ENCODE results near the gene PLCH2. TPM values are rescaled to one million over a fixed set of nuclear protein-coding genes. Genes with fewer than 3 reads are reported as not detected.

PLCH2 gene
- total and polyA plus RNA-seq, 11 donors: 0.04 to 1.0 (median 0.35) TPM; not detected in 4

DNA sequence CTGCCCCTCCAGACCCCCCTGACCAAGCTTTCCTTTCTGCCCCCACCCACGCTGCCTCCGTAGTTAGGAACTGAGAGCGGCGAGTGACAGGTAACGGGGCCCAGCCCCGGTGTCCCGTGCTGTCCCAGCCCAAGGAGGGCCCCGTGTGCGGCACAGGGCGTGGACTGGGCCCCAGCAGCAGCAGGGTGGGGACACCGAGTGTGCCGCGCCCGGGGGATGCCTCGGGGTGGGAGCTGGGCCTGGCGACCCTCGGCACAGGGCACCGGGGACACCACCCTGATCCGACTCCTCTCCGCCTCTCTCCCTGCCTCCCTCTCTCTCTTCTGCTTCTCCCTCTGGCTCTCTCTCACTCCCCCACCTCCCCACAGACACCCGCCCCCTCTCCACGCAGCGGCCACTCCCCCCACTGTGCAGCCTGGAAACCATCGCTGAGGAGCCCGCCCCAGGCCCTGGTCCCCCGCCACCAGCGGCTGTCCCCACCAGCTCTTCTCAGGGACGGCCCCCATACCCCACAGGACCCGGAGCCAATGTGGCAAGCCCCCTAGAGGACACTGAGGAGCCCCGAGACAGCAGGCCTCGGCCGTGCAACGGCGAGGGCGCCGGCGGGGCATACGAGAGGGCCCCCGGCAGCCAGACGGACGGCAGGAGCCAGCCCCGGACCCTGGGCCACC is 27.6 kb downstream of the PLCH2 start:
- peaks cover 4 to 60% (median 21%) of the 10 kb centered on the region in 9 donors for H3K27me3 ChIP-seq
- intact Hi-C loops (cut with DNase I): no loop called here
- ATAC-seq: no peak

DNA sequence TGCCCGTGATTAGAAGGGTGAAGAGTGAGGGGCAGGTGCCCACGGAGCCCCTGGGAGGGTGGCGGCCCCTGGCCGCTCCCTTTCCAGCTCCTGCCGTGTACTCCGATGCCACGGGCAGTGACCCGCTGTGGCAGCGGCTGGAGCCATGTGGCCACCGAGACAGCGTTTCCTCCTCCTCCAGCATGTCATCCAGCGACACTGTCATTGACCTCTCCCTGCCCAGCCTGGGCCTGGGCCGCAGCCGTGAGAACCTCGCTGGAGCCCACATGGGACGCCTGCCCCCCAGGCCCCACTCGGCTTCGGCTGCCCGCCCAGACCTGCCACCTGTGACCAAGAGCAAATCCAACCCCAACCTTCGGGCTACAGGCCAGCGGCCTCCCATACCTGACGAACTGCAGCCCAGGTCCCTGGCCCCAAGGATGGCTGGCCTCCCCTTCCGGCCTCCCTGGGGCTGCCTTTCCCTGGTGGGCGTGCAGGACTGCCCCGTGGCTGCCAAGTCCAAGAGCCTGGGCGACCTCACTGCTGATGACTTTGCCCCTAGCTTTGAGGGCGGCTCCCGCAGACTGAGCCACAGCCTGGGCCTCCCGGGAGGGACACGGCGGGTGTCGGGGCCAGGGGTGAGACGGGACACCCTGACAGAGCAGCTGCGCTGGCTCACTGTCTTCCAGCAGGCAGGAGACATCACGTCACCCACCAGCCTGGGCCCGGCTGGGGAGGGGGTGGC is 28.3 kb downstream of the PLCH2 start:
- Histone ChIP-seq H3K27ac (no peak overlapping the region), H3K36me3 (peaks cover 0 to 21% (median 16%) of the 10 kb centered on the region in 9 donors), H3K27me3 (peaks cover 4 to 53% (median 19%) of the 10 kb centered on the region in 9 donors), H3K4me3 (no peak overlapping the region), H3K9me3 (no peaks in the 10 kb centered on the region), H3K4me1 (peaks cover 0 to 23% (median 6%) of the 10 kb centered on the region in 12 donors)
- intact Hi-C loops (cut with DNase I): no loop called here
- DNase-seq (no peak), ATAC-seq (peak in 1 of 4 donors; percentile 4)
- 41 to 66% (median 59%) methylated on average over 3 to 36 of the region's 36 CpGs for WGBS, 4 donors
- TF ChIP-seq POLR2A (IDR thresholded peaks at IDR 0.05): no peak
- TF ChIP-seq, protein P1, sequence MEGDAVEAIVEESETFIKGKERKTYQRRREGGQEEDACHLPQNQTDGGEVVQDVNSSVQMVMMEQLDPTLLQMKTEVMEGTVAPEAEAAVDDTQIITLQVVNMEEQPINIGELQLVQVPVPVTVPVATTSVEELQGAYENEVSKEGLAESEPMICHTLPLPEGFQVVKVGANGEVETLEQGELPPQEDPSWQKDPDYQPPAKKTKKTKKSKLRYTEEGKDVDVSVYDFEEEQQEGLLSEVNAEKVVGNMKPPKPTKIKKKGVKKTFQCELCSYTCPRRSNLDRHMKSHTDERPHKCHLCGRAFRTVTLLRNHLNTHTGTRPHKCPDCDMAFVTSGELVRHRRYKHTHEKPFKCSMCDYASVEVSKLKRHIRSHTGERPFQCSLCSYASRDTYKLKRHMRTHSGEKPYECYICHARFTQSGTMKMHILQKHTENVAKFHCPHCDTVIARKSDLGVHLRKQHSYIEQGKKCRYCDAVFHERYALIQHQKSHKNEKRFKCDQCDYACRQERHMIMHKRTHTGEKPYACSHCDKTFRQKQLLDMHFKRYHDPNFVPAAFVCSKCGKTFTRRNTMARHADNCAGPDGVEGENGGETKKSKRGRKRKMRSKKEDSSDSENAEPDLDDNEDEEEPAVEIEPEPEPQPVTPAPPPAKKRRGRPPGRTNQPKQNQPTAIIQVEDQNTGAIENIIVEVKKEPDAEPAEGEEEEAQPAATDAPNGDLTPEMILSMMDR (IDR thresholded peaks at IDR 0.05): no peak

More for the DNA sequence above, 27.6 kb downstream of the PLCH2 start:
- Histone ChIP-seq H3K36me3 (peaks cover 0 to 14% (median 9%) of the 10 kb centered on the region in 9 donors), H3K27ac (no peak overlapping the region), H3K9me3 (no peaks in the 10 kb centered on the region), H3K4me3 (no peak overlapping the region), H3K4me1 (peaks cover 0 to 23% (median 6%) of the 10 kb centered on the region in 12 donors)
- WGBS, 4 donors: 34 to 38% (median 38%) methylated on average over 33 to 42 of the region's 42 CpGs
- no peak for DNase-seq
- TF ChIP-seq, protein P1 (IDR thresholded peaks at IDR 0.05): no peak
- no peak for TF ChIP-seq POLR2A (IDR thresholded peaks at IDR 0.05)

DNA sequence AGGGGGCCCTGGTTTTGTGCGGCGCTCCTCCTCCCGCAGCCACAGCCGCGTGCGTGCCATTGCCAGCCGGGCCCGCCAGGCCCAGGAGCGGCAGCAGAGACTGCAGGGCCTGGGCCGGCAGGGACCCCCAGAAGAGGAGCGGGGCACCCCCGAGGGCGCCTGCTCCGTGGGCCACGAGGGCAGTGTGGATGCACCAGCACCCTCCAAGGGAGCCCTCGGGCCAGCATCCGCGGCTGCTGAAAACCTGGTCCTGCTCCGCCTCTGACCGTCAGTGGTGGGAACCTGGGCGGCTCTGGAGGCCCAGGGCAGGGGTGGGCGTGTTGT is 28.8 kb downstream of the PLCH2 start:
- peaks cover 0 to 23% (median 5%) of the 10 kb centered on the region in 12 donors for H3K4me1 ChIP-seq
- H3K36me3 ChIP-seq: peaks cover 0 to 26% (median 22%) of the 10 kb centered on the region in 9 donors
- no peak for TF ChIP-seq POLR2A (IDR thresholded peaks at IDR 0.05)
- TF ChIP-seq, protein P1 (IDR thresholded peaks at IDR 0.05): no peak
- DNase-seq: no peak
- no peak overlapping the region for H3K4me3 ChIP-seq
- H3K9me3 ChIP-seq: no peaks in the 10 kb centered on the region
- WGBS, 4 donors: 22 to 59% (median 56%) methylated on average over 8 to 22 of the region's 22 CpGs
- intact Hi-C loops (cut with DNase I): no loop called here
- peaks cover 4 to 48% (median 19%) of the 10 kb centered on the region in 9 donors for H3K27me3 ChIP-seq
- no peak overlapping the region for H3K27ac ChIP-seq
- ATAC-seq: no peak

DNA sequence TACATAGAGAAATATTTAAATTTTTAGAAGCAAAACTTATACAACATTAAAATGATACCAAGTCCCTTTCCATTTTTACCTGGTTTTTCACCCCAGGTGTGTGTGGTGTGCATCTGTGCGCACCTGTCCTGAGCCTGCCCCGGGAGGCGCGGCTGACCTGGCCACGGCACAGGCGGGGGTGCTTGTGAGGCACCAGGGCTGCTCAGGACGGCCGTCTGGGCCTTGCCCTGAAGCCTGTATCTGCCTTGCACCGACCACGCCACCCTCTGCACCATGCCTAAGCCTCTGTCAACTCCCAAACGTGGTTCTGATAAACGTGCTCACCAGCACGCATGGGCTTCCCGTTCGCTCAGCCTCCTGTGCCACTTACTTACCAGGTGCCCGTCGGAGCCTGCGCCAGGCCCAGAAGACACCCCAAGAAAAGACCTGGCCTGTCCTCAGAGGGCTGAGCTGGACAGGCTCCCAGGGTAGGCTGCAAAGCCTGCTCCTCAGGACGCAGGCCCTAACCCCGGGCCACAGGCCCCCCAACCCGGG is 29.4 kb downstream of the PLCH2 start:
- H3K4me1 ChIP-seq: peaks cover 0 to 23% (median 5%) of the 10 kb centered on the region in 12 donors
- TF ChIP-seq, protein P1 (IDR thresholded peaks at IDR 0.05): no peak
- TF ChIP-seq POLR2A (IDR thresholded peaks at IDR 0.05): no peak
- ATAC-seq (peak in 1 of 4 donors; percentile 1), DNase-seq (no peak)
- H3K4me3 ChIP-seq: no peak overlapping the region
- peaks cover 4 to 42% (median 19%) of the 10 kb centered on the region in 9 donors for H3K27me3 ChIP-seq
- H3K27ac ChIP-seq: no peak overlapping the region
- 50 to 61% (median 60%) methylated on average over 13 to 21 of the region's 21 CpGs for WGBS, 4 donors
- intact Hi-C loops (cut with DNase I): no loop called here
- peaks cover 0 to 32% (median 28%) of the 10 kb centered on the region in 9 donors for H3K36me3 ChIP-seq
- H3K9me3 ChIP-seq: no peaks in the 10 kb centered on the region
